ENCODE data around the gene HSD11B2. TPM values are rescaled to one million over a fixed set of nuclear protein-coding genes. Genes with fewer than 3 reads are reported as not detected.

HSD11B2 gene
- total and polyA plus RNA-seq, 2 experiments from 2014 or later: 0.93 to 2.3 TPM

DNA sequence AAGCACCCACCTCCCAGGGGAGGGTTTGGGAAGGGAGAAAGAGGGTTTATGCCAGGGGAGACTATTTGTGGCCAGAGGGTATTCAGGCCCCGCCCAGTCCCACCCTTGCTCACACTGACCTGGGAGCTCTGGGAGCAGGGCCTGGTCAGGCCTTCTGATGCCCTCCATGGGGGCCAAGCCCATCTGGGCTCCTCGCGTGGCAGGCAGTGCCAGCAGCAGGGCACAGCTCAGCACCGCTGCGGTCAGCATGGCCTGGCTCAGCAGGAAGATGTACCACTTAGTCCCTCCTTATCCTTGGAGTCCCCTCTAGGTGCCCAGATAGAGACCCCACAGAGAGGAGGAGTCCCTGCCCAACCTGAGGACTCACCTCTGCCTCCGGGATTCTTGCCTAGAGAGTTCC, 52.2 kb downstream of the HSD11B2 start, which contains the start of gene AGRP:
Gene AGRP, minus strand, starts transcription at position 398 of the 400 bp plus-strand sequence. Its CDS starts 149 bp downstream, at position 249.
- peaks cover 20% of the 10 kb centered on the region for H3K4me1 ChIP-seq (ENCODE audit: insufficient read depth)
- H3K9me2 ChIP-seq (replicated peaks; ENCODE audit: insufficient read depth): no peaks in the 10 kb centered on the region
- no peak for DNase-seq (ENCODE audit: low spot score)
- WGBS (ENCODE audit: low lambda C conversion rate, missing lambda C conversion rate): 93% methylated on average over 6 of the region's 6 CpGs
- H2AFZ ChIP-seq: no peak within 1 kb of the TSS
- H3K27ac ChIP-seq: no peak within 1 kb of the TSS
- H3K79me2 ChIP-seq: peaks cover 31% of the 10 kb centered on the region
- no peak within 1 kb of the TSS for H3K4me3 ChIP-seq
- H3K36me3 ChIP-seq (replicated peaks; ENCODE audit: insufficient read depth, low read depth): no peaks in the 10 kb centered on the region
- H4K20me1 ChIP-seq (ENCODE audit: insufficient read depth, poor library complexity, severe bottlenecking): peaks cover 12% of the 10 kb centered on the region
- no peaks in the 10 kb centered on the region for H3K27me3 ChIP-seq
- TF ChIP-seq EZH2 (IDR thresholded peaks at IDR 0.05; ENCODE audit: borderline replicate concordance): no peak
- H3K4me2 ChIP-seq: peak within 1 kb of the TSS; percentile 80
- H3K9me3 ChIP-seq (ENCODE audit: low read depth): no peaks in the 10 kb centered on the region

DNA sequence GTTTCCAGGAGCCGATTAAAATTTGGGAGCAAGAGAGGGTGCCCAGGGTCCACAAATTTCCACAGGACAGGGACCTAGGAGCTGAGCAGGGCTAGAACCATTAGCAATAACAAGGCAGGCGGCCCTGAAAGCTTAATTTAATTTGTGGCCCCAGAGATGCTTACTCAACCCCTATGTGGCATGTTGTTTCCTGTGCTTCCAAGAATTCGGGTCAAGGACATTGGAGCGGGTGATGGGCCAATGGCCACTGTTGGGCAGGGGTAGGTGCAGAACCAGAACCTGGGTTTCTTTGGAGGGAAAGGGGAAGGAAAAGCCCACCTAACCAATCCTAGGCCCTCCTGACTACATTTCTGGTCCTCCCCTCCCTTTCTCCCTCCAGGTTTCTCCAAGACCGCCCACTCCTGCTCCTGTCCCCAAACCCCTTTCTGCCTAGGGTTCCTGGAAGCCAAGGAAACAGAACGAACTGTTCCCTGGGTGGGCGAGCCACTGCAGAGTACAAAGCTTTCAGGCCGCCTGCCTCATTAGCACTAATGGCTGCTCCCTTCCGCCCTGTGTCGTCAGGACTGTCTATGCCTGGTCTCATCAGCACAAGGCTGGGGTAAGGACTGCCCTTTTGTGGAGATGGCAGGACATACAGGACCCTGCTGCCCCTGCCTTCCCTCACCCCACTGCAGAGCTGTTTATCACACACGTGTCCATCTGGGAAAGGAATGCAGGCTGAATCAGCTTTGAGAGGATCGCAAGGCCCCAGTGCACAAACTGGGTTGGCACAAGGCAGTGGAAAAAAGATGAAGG, 53.0 kb downstream of the HSD11B2 start:
- H3K9me3 ChIP-seq (ENCODE audit: low read depth): no peaks in the 10 kb centered on the region
- no peaks in the 10 kb centered on the region for H3K9me2 ChIP-seq (replicated peaks; ENCODE audit: insufficient read depth)
- no peak overlapping the region for H2AFZ ChIP-seq
- H4K20me1 ChIP-seq (ENCODE audit: insufficient read depth, poor library complexity, severe bottlenecking): peaks cover 8% of the 10 kb centered on the region
- no peak overlapping the region for H3K4me3 ChIP-seq
- no peaks in the 10 kb centered on the region for H3K27me3 ChIP-seq
- DNase-seq (ENCODE audit: low spot score): no peak
- no peak overlapping the region for H3K27ac ChIP-seq
- WGBS (ENCODE audit: low lambda C conversion rate, missing lambda C conversion rate): 87% methylated on average over 12 of the region's 12 CpGs
- no peak overlapping the region for H3K4me2 ChIP-seq
- H3K4me1 ChIP-seq (ENCODE audit: insufficient read depth): peaks cover 22% of the 10 kb centered on the region
- no peak for TF ChIP-seq EZH2 (IDR thresholded peaks at IDR 0.05; ENCODE audit: borderline replicate concordance)
- TF ChIP-seq, protein P1, sequence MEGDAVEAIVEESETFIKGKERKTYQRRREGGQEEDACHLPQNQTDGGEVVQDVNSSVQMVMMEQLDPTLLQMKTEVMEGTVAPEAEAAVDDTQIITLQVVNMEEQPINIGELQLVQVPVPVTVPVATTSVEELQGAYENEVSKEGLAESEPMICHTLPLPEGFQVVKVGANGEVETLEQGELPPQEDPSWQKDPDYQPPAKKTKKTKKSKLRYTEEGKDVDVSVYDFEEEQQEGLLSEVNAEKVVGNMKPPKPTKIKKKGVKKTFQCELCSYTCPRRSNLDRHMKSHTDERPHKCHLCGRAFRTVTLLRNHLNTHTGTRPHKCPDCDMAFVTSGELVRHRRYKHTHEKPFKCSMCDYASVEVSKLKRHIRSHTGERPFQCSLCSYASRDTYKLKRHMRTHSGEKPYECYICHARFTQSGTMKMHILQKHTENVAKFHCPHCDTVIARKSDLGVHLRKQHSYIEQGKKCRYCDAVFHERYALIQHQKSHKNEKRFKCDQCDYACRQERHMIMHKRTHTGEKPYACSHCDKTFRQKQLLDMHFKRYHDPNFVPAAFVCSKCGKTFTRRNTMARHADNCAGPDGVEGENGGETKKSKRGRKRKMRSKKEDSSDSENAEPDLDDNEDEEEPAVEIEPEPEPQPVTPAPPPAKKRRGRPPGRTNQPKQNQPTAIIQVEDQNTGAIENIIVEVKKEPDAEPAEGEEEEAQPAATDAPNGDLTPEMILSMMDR (IDR thresholded peaks at IDR 0.05; ENCODE audit: poor library complexity): no peak
- TF ChIP-seq EZH2phosphoT487 (IDR thresholded peaks at IDR 0.05; ENCODE audit: low read depth, severe bottlenecking, unreplicated experiment): no peak
- H3K36me3 ChIP-seq (replicated peaks; ENCODE audit: insufficient read depth, low read depth): no peaks in the 10 kb centered on the region
- peaks cover 23% of the 10 kb centered on the region for H3K79me2 ChIP-seq

DNA sequence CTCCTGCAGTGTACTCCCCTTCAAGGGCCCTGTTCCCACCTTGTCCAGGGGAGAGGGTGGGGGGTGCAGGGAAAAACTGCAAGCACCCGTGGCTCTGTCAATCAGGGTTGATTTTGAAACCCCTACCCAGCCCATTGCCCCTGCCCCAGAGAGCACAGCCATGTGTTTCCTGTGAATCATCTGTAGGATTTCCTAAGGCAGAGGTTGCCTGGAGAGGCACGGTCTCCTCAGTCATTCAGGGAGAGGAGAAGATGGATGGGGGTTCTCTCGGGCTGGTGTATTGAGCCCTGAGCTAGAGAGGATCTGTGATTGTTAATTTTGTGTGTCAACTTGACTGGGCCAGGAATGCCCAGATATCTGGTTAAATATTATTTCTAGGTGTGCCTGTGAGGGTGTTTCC, 55.9 kb downstream of the HSD11B2 start:
- Histone ChIP-seq H3K4me3 (no peak overlapping the region), H3K9me2 (replicated peaks; ENCODE audit: insufficient read depth) (no peaks in the 10 kb centered on the region), H4K20me1 (ENCODE audit: insufficient read depth, poor library complexity, severe bottlenecking) (no peaks in the 10 kb centered on the region), H2AFZ (no peak overlapping the region), H3K27ac (no peak overlapping the region), H3K4me1 (ENCODE audit: insufficient read depth) (peaks cover 14% of the 10 kb centered on the region), H3K4me2 (no peak overlapping the region), H3K9me3 (ENCODE audit: low read depth) (no peaks in the 10 kb centered on the region), H3K79me2 (peaks cover 5% of the 10 kb centered on the region), H3K27me3 (no peaks in the 10 kb centered on the region), H3K36me3 (replicated peaks; ENCODE audit: insufficient read depth, low read depth) (no peaks in the 10 kb centered on the region)
- DNase-seq (ENCODE audit: low spot score): no peak
- 73% methylated on average over 3 of the region's 3 CpGs for WGBS (ENCODE audit: low lambda C conversion rate, missing lambda C conversion rate)
- TF ChIP-seq EZH2 (IDR thresholded peaks at IDR 0.05; ENCODE audit: borderline replicate concordance) (no peak), EZH2phosphoT487 (IDR thresholded peaks at IDR 0.05; ENCODE audit: low read depth, severe bottlenecking, unreplicated experiment) (no peak)
- TF ChIP-seq, protein P1 (IDR thresholded peaks at IDR 0.05; ENCODE audit: poor library complexity): no peak

Small RNAs within 50 kb of the gene (small RNA-seq; reads per million reads assigned to genes)
- gene RNU1-123P: not detected

Other genes starting within 250 kb of the HSD11B2 start
- gene MATCAP1, start 247.2 kb upstream of the HSD11B2 start, total RNA-seq: 22.3 and 24.8 TPM in 2 replicates
- gene MATCAP1, start 247.2 kb upstream of the HSD11B2 start, polyA plus RNA-seq: 25.4 and 38.5 TPM in 2 replicates
- gene EXOC3L1, start 241.0 kb upstream of the HSD11B2 start, total RNA-seq: 0.33 and 3.3 TPM in 2 replicates
- 2.0 and 2.6 TPM in 2 replicates for gene EXOC3L1, start 241.0 kb upstream of the HSD11B2 start, polyA plus RNA-seq
- gene E2F4, start 239.0 kb upstream of the HSD11B2 start, total RNA-seq: 70.4 and 76.6 TPM in 2 replicates
- gene E2F4, start 239.0 kb upstream of the HSD11B2 start, polyA plus RNA-seq: 72.4 and 76.4 TPM in 2 replicates
- gene ELMO3, start 232.0 kb upstream of the HSD11B2 start, total RNA-seq: 18.5 and 18.7 TPM in 2 replicates
- gene ELMO3, start 232.0 kb upstream of the HSD11B2 start, polyA plus RNA-seq: 14.5 and 18.3 TPM in 2 replicates
- gene TMEM208, start 204.0 kb upstream of the HSD11B2 start, total RNA-seq: 47.5 and 53.2 TPM in 2 replicates
- gene TMEM208, start 204.0 kb upstream of the HSD11B2 start, polyA plus RNA-seq: 160 and 181 TPM in 2 replicates
- gene FHOD1, start 183.6 kb upstream of the HSD11B2 start, total RNA-seq: 4.1 and 10.0 TPM in 2 replicates
- 17.2 and 20.9 TPM in 2 replicates for gene FHOD1, start 183.6 kb upstream of the HSD11B2 start, polyA plus RNA-seq
- gene SLC9A5, start 182.1 kb upstream of the HSD11B2 start, total RNA-seq: 0.36 and 1.4 TPM in 2 replicates
- 1.5 and 2.7 TPM in 2 replicates for gene SLC9A5, start 182.1 kb upstream of the HSD11B2 start, polyA plus RNA-seq
- 3.4 and 3.6 TPM in 2 replicates for gene PLEKHG4, start 151.6 kb upstream of the HSD11B2 start, total RNA-seq
- gene PLEKHG4, start 151.6 kb upstream of the HSD11B2 start, polyA plus RNA-seq: 3.0 and 5.5 TPM in 2 replicates
- gene KCTD19, start 104.4 kb upstream of the HSD11B2 start, total RNA-seq: not detected in 2 replicates
- not detected in 2 replicates for gene KCTD19, start 104.4 kb upstream of the HSD11B2 start, polyA plus RNA-seq
- gene LRRC36, start 104.3 kb upstream of the HSD11B2 start, total RNA-seq: 0.23 and 0.32 TPM in 2 replicates
- 0.69 TPM in 1 of 2 replicates, not detected in the other for gene LRRC36, start 104.3 kb upstream of the HSD11B2 start, polyA plus RNA-seq
- gene TPPP3, start 37.6 kb upstream of the HSD11B2 start, total RNA-seq: 0.88 and 3.2 TPM in 2 replicates
- 13.4 and 20.1 TPM in 2 replicates for gene TPPP3, start 37.6 kb upstream of the HSD11B2 start, polyA plus RNA-seq
- gene ZDHHC1, start 14.6 kb upstream of the HSD11B2 start, total RNA-seq: 1.9 and 5.9 TPM in 2 replicates
- 10.0 and 10.6 TPM in 2 replicates for gene ZDHHC1, start 14.6 kb upstream of the HSD11B2 start, polyA plus RNA-seq
- gene ATP6V0D1, start 50.0 kb downstream of the HSD11B2 start, total RNA-seq: 115 and 157 TPM in 2 replicates
- 223 and 232 TPM in 2 replicates for gene ATP6V0D1, start 50.0 kb downstream of the HSD11B2 start, polyA plus RNA-seq
- 1.9 TPM in 1 of 2 replicates, not detected in the other for gene AGRP, start 52.4 kb downstream of the HSD11B2 start, total RNA-seq
- gene AGRP, start 52.4 kb downstream of the HSD11B2 start, polyA plus RNA-seq: 0.93 and 2.3 TPM in 2 replicates
- gene RIPOR1, start 97.7 kb downstream of the HSD11B2 start, total RNA-seq: 12.5 and 12.9 TPM in 2 replicates
- 37.8 and 38.3 TPM in 2 replicates for gene RIPOR1, start 97.7 kb downstream of the HSD11B2 start, polyA plus RNA-seq
- gene CTCF, start 131.4 kb downstream of the HSD11B2 start, total RNA-seq: 44.1 and 46.0 TPM in 2 replicates
- 35.5 and 36.8 TPM in 2 replicates for gene CTCF, start 131.4 kb downstream of the HSD11B2 start, polyA plus RNA-seq
- 0.52 and 1.7 TPM in 2 replicates for gene CARMIL2, start 214.0 kb downstream of the HSD11B2 start, total RNA-seq
- 2.6 and 2.9 TPM in 2 replicates for gene CARMIL2, start 214.0 kb downstream of the HSD11B2 start, polyA plus RNA-seq
- 17.1 and 18.5 TPM in 2 replicates for gene ACD, start 229.1 kb downstream of the HSD11B2 start, total RNA-seq
- 26.3 and 28.5 TPM in 2 replicates for gene ACD, start 229.1 kb downstream of the HSD11B2 start, polyA plus RNA-seq
- 1.1 and 1.4 TPM in 2 replicates for gene PARD6A, start 229.8 kb downstream of the HSD11B2 start, total RNA-seq
- gene PARD6A, start 229.8 kb downstream of the HSD11B2 start, polyA plus RNA-seq: 1.8 and 3.0 TPM in 2 replicates
- 8.3 and 10.2 TPM in 2 replicates for gene ENKD1, start 235.6 kb downstream of the HSD11B2 start, total RNA-seq
- 13.1 and 16.0 TPM in 2 replicates for gene ENKD1, start 235.6 kb downstream of the HSD11B2 start, polyA plus RNA-seq
- gene C16orf86, start 235.7 kb downstream of the HSD11B2 start, total RNA-seq: 1.7 and 2.3 TPM in 2 replicates
- 3.4 and 4.1 TPM in 2 replicates for gene C16orf86, start 235.7 kb downstream of the HSD11B2 start, polyA plus RNA-seq